ENCODE results near the gene RPS19BP1. TPM values are rescaled to one million over a fixed set of nuclear protein-coding genes. Genes with fewer than 3 reads are reported as not detected.

The RPS19BP1 gene, protein sequence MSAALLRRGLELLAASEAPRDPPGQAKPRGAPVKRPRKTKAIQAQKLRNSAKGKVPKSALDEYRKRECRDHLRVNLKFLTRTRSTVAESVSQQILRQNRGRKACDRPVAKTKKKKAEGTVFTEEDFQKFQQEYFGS
- 100 to 1,000 TPM in 1 of 7 donors, 10 to 100 TPM in 6; 41.9 to 117 (median 44.2) TPM for total RNA-seq
- 100 to 1,000 TPM in 1 of 2 donors, 1 to 10 TPM in 1; 9.1 to 130 TPM for polyA plus RNA-seq
- long read RNA-seq, donor 1, transcript RPS19BP1-201 (4 exons, 927 nt), result major isoform, 30 of 36 reads
- long read RNA-seq, donor 1, partial matches to known transcripts, result 0 of 36 reads
- long read RNA-seq, donor 1, other reads (novel, unspliced or antisense), result 1 of 36 reads
- long read RNA-seq, donor 2, transcript RPS19BP1-201 (4 exons, 927 nt), result major isoform, 39 of 45 reads
- long read RNA-seq, donor 2, partial matches to known transcripts, result 0 of 45 reads
- long read RNA-seq, donor 2, other reads (novel, unspliced or antisense), result 0 of 45 reads
- long read RNA-seq, donor 3, transcript RPS19BP1-201 (4 exons, 927 nt), result major isoform, 57 of 63 reads
- long read RNA-seq, donor 3, partial matches to known transcripts, result 0 of 63 reads
- long read RNA-seq, donor 3, other reads (novel, unspliced or antisense), result 4 of 63 reads

DNA sequence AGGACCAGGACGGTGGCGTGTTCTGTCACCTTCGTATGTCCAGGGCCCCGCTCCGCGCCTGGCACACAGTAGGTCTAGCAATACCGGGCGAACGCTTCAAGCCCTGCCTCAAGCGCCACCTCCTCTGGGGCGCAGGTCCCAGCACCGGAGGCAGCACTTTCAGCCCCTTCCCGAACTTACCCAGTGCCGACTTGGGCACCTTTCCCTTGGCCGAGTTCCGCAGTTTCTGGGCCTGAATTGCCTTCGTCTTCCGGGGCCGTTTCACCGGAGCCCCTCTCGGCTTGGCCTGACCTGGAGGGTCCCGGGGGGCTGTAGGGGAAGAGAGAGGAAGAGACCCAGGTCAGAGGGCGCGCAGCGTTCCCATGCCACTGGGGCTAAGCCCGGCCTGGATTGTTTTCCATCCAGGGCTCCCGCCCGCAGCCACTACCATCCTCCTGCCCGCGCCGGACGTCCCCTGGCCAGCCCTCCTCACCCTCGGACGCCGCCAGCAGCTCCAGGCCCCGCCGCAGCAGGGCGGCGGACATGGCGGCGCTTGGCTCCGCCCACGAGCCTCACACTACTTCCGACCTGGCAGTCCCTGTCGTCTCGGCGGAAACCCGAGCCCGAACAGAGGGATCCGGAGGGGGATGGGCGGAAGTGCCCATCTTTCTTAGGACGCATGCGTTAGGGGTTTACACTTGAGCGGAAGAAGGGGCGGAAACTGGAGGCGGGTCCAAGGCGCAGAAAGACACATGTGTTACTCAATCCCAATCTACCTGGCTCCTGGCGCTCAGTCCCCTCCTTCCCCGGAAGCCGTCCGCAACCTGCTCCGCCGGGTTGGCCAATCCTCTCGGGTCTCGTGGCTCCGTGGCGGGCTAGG lies at the start of gene RPS19BP1:
TSS of gene RPS19BP1 (minus strand) at position 534 of the 859 bp plus-strand sequence. CDS start at position 524, 10 bp downstream.
- peak within 1 kb of the TSS; percentile 38 to 75 for H3K27ac ChIP-seq
- DNase-seq, result peak; percentile 99 to 100 (median 100)
- H3K4me1 ChIP-seq (ENCODE audit: insufficient read depth), result peaks cover 14% of the 10 kb centered on the region
- H3K27me3 ChIP-seq, result no peaks in the 10 kb centered on the region
- H3K4me3 ChIP-seq, result peak within 1 kb of the TSS; percentile 68
- TF ChIP-seq CTCF (IDR thresholded peaks at IDR 0.05) (no peak), EP300 (IDR thresholded peaks at IDR 0.05) (no peak), POLR2A (IDR thresholded peaks at IDR 0.05) (peak; percentile 68)
- intact Hi-C loops (cut with DNase I), result loop anchor here (5.0 to 10.0 kb wide), 4 partner anchors 215 to 815 kb away; partner anchors contain the start of genes ADSL (in 1 of the 4) and RPL3 (in 1 of the 4)
- 0 to 1% (median 0%) methylated on average over 42 to 67 of the region's 67 CpGs for WGBS, 3 donors
- H3K9me3 ChIP-seq, result no peaks in the 10 kb centered on the region
- H3K36me3 ChIP-seq, result no peaks in the 10 kb centered on the region

DNA sequence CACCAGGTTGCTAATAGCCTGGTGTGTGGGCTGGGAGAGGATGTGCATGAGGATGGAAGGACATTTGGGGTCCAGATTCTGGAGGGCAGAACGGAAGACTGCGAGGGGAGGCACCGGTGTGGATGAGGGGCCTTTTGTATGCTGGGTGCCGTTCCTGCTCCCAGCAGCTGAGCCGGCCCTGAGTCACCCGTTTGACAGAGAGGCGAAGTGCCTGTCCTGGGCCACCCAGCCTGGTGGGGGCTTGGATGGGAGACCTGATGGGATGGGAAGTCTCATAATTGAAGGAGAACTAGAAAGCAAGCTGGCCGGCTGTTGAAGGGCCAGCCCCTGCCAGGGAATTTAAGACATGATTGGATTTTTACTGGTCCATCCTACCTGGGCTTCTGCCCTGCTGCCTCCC lies 48.8 kb upstream of the RPS19BP1 start:
- no peak overlapping the region for H3K27ac ChIP-seq
- H3K27me3 ChIP-seq, result no peaks in the 10 kb centered on the region
- H3K36me3 ChIP-seq, result no peaks in the 10 kb centered on the region
- TF ChIP-seq POLR2A (IDR thresholded peaks at IDR 0.05), result no peak
- no peak for TF ChIP-seq CTCF (IDR thresholded peaks at IDR 0.05)
- no peak for TF ChIP-seq EP300 (IDR thresholded peaks at IDR 0.05)
- no peak for DNase-seq
- H3K4me1 ChIP-seq (ENCODE audit: insufficient read depth), result no peaks in the 10 kb centered on the region
- WGBS, 3 donors, result 88 to 94% (median 92%) methylated on average over 8 of the region's 8 CpGs
- no peak overlapping the region for H3K4me3 ChIP-seq
- intact Hi-C loops (cut with DNase I), result no loop called here
- H3K9me3 ChIP-seq, result no peaks in the 10 kb centered on the region

- intact Hi-C loops (cut with DNase I), result no loop called here
These were observed 48.2 kb upstream of the RPS19BP1 start for GRCh38 chr22:39580795-39581194.

More at GRCh38 chr22:39580795-39581194, 48.2 kb upstream of the RPS19BP1 start:
- no peak overlapping the region for H3K4me3 ChIP-seq
- H3K4me1 ChIP-seq (ENCODE audit: insufficient read depth), result no peaks in the 10 kb centered on the region
- no peaks in the 10 kb centered on the region for H3K27me3 ChIP-seq
- no peak overlapping the region for H3K27ac ChIP-seq
- H3K36me3 ChIP-seq, result no peaks in the 10 kb centered on the region
- TF ChIP-seq CTCF (IDR thresholded peaks at IDR 0.05) (no peak), EP300 (IDR thresholded peaks at IDR 0.05) (no peak), POLR2A (IDR thresholded peaks at IDR 0.05) (no peak)
- WGBS, 3 donors, result 87 to 95% (median 91%) methylated on average over 6 of the region's 6 CpGs
- DNase-seq, result no peak
- no peaks in the 10 kb centered on the region for H3K9me3 ChIP-seq
